Kidney tubule cell (primary cell): ENCODE results near the gene MAPK8IP3.

ENCODE experiments used
- DNase-seq: peaks from one replicate; pipeline ENCODE4 v3.0.0-alpha.2; 2018; ENCODE audit warnings: low spot score

MAPK8IP3 gene

DNA sequence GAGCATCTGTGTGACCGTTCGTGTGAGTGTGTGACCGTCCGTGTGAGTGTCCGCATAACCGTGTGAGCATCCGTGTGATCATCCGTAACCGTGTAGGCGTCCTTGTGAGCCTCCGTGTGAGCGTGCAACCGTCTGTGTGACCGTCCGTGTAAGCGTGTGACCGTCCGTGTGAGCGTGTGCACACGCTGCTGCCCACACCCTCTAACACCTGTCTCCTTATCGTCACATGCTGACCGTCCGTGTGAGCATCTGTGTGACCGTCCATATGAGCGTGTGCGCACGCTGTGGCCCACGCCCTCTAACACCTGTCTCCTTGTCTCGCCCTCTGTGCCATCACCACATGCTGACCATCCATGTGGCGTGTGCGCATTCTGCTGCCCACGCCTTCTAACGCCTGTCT, 34.2 kb downstream of the MAPK8IP3 start:
- DNase-seq = no peak

DNA sequence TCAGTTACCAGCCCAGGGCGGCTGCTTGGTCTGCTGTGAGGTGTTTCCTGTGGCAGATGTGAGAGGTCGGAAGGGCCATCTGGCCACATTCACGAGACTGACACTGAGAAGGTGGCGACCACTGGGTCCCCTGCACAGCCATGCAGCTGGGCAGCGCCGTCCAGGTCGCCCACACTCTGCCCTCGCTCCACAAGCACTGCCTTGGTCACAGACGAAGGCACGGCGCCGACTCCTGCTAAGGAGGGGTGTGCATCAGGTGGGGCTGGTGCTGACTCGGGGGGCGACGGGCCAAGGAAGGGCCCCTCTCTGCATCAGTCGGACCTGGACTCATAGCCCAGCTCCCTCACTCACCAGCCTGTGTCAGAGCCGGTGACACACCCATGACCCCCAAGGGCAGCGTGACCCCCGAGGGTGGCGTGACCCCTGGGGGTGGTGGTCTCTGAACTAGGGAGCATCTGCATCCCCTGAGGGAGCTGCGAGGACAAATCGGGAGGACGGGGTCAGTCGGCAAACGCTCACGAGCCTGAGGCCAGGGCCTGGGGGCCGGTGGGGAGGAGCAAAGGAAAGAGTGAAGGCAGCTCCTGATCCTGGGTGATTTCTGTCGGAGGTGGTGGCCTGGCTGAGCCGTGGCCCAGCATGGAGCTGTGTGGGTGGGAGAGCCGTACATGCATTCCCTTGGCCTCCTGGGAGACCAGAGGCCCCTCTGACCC, 34.9 kb downstream of the MAPK8IP3 start:
- no peak for DNase-seq

DNA sequence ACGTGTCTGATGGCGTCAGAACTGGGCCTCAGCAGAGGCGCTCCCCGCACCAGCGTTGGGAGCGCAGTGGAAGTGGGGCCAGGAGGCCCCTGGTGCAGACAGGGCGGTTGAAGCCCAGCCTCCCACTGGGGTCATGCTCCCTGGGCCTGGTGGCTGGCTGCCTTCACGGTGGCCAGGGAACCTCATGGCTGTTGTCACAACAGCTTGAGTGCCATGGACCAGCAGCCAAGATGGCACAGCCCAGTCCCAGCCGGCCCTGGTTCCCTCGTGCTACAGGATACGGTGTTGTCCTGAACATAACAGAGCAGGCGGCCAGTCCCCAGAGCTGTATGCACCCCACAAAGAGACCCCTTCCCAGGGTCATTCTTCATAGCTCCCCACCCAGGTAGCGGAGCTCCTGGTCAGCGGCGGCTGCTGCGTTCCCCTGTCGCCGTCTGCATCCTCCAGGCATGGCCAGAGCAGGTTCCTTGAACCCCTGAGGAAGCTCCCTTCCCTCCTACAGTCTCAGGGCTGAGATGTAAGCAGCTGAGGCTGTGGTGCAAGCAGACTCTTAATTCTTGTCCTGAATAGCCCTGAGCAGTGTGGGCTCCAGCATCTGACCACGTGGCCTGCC, 35.7 kb downstream of the MAPK8IP3 start:
- DNase-seq = no peak

DNA sequence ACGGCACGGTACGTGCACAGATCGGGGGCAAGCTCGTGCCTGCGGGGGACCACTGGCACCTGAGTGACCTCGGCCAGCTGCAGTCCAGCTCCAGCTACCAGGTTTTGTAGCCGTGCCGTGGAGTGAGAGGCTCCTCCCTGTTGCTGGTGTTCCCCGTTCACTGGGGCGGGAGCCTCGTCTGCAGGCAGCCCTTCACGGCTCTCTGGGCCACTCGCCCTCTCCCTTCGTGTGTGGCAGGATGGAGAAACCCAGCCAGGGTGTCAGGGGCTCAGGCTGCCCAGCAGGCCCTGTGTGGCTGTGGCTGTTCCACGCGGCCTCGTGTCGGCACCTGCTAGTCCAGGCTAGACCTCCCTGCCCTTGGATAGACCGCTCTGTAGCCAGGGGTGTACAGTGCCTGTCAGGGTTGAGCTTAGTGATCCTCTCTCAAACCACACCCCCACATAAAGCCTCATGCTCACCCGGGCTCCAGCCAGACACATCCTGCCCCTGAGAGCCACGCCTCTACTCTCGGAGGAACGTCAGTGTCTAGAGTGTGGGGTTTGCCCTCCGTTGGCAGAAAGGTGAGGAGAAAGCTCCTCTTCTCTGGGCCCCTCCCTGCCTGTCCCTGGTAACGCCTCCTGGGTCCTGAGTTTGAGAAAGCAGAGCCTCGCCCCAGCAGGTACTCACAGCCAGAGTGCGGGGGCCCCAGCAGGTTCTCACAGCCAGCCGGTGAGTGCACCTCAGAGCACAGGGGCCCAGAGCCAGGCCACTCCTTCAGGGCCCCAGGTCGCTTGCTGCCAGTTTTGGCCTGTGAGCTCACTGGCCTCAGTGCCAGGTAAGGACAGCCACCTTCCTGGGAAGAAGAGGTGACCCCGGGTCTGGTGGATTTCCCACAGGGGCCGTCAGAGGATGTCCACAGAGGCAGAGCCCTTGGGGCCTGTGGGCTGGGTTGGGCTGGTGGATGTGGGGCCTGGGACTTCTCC, 37.7 kb downstream of the MAPK8IP3 start:
- DNase-seq = no peak

DNA sequence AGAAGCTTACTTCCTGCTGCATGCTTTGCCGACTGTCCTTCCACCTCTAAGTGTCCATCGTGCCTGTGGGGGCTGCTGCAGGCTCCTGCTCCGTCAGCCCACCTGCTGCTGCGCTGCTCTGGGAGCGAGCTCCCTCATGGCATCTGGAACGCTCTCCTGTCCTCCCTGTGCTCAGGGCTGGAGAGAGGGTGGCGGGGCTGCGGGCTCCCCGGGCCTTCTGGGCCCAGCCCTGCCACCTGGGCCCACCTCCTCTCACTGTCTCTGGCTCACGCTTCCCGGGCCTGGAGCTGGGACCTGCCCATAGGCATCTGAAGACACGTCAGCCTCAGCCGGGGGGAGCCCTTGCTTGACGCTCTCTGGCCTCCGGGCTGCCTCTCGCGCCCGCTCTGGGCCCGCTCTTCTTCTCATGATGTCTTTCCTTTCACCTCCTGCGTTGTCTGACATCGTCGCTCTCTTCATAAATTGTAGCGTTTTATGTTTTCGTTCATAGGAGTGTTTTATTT, 38.4 kb downstream of the MAPK8IP3 start:
- no peak for DNase-seq

DNA sequence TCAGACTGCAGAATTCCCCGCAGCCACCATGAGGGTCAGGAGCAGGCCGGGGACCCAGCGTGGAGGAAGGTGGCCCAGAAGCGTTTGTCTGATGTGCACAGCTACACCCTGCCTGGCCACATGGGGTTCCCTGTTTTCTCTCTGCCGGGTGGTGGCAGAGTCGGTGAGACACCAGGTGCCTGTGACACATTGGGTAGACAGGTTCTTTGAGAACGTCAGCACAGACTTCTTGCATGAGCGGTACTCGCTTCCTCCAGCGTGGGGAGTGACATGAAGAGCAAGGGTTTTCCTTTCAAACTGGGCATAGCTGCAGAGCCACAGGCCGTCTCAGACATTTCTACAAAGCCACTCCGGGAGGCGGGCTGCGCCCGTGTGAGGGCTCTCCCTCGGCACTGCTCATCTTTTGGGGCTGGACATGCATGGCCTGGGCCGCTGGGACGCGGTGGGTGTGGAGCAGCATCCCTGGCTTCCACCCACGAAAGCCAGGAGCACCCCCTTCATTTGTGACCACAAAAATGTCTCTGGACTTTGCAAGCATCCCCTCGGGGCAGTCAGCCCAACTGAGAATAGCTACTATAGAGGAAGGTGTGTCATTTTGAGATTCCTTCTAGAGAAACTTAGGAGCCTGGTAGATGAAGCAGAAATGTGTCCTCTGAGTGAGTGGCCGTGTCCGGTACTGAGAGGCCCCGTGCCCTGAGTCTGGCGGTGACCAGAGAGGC, 39.3 kb downstream of the MAPK8IP3 start:
- DNase-seq = no peak

DNA sequence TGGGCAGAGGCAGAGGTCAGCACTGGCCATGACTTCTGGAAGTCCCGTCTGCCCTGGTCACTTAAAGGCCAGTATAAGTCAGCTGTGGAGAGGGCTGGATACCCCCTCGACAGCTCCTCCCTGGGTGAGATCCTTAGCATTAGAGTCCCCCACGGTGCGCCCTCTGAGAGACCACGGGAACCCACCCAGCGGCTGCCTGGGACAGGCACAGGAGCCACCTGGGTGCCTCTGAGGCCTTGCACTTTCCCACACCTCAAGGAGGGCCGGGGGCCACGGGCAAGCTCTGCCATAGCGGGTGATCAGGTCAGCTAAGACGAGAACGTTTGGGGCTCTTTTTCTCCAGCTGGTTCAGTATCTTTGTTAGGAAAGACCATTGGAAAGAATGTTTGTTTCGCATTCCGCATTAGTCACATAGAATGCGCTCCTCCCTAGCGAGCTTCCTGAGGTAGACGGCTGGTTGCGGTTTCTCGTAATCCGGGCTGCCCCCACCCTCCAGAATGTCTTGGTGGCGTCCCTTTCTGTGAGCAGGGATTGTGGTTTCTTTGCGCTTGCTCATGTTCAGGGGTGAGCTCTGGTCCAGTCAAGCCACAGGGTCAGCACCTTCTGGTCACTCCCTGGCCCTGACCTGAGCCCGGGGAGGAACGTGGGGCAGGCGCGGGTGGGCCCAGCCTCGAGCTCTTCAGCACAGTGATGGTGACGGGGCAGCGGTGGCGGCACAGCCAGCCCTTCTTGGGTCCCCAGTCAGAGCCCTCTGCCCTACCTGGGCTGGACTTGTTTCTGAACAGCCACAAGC, 40.1 kb downstream of the MAPK8IP3 start:
- no peak for DNase-seq

DNA sequence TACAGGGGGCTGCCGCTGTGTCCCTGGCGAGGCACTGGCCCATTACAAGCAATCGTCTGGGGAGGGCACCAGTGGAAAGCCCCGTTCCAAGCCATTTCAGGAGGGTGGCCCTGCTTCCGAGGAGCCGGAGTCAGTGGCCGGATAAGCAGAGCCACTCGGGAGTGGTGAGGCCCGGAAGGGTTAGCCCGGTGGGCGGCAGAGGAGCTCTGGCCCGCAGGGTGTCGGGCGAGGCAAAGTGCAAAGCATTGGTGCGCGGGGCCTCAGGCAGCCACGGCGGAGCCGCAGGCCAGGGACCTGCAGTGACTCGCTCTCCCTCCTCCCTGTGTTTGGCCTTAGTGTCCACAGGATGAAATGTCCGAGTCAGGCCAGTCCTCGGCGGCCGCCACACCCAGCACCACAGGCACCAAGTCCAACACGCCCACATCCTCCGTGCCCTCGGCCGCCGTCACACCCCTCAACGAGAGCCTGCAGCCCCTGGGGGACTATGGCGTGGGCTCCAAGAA, 40.7 kb downstream of the MAPK8IP3 start:
- DNase-seq = no peak

DNA sequence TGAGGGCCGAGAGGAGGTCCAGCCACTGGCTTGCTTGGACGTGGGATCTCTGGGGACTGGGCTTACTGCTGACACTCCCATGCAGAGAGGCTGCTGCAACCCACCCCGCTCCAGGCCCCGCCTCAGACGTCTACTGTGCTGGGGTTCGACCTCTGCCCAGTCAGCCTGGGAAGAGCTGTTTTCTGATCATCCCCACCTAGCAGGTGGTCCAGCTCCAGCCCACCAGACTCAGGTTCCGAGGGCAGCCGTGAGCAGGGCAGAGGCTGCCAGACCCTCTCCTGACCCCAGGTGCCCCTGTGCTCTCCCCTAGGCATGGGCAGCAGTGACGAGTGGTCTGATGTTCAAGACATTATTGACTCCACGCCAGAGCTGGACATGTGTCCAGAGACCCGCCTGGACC, 41.9 kb downstream of the MAPK8IP3 start:
- no peak for DNase-seq

DNA sequence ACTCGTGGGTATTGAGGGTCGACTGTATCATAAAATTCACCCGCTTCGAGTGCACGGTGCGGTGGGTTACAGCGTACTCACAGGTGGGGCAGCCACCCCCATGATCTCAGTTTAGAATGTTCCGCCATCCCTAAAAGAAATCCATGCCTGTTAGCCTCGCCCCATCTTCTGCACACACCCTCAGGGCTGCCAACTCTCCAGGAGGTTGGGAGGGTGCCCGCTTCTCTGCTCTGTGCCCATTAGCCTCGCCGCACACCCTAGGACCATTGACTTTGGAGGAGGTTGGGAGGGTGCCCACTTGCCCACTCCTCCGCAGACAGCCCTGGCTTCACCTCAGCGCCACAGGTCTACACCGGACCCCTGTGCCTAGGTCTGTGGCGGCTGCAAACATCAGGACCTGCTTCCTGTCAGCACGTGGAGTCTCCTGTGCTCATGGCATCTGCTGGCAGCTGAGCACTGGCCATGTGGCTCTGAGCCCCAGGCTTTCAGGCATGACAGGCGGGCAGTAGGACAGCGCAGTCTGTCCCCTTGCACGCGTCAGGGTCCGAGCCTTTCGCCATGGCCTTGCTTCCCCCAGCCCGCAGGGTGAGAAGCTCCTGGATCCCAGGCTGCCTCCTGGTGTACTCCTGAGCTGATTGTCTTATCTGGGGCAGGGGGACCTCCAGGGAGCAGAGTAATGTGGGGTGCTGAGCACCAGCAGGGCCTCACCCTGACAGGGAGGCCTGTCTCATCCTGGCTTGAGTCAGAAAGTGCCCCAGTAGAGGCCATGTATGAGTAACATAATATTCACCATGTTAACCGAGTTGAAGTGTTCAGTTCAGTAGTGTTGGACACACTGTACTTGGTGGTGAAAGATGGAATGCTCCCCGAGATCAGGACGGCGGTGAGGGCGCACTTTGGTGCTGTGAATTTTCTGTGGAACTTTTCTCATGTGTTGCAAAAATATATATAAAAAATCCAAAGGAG, 43.4 kb downstream of the MAPK8IP3 start:
- no peak for DNase-seq

DNA sequence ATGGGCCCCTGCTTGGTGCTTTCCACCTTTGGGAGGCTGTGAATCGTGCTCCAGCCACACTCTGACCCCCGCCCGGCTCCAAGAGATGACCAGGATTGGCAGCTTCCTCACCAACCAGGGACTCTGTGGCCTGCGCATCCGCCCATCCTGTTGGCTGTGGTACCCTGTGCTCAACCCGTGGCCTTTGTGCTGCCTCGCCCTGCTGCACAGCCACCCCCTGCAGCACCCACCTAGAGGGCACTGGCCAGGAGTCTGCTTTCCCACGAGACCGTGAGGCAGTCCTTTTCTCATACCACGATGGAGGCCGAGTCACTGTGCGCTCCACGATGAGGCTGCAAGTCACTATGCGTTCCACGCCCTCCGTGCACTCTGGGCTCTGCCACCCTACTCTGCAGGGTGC, 46.0 kb downstream of the MAPK8IP3 start:
- DNase-seq = no peak

DNA sequence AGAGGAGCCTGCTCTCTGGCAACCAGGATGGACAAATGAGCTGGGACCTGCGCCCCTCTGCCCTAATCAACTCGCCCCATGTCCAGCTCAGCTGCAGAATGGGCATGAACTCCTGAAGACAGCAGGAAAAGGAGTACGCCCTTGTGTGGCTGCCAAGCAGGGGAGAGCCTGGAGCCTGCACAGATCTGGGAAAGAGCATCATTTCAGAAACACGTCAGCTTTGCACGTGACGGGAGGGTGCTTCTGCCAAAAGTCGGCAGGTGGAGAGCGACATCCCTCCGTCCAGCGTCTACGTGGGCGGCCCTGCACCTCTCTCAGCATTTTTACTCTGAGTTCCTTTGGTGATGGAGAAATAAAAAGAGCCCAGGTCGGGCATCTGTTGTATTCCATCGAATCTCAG, 46.9 kb downstream of the MAPK8IP3 start:
- DNase-seq = no peak

DNA sequence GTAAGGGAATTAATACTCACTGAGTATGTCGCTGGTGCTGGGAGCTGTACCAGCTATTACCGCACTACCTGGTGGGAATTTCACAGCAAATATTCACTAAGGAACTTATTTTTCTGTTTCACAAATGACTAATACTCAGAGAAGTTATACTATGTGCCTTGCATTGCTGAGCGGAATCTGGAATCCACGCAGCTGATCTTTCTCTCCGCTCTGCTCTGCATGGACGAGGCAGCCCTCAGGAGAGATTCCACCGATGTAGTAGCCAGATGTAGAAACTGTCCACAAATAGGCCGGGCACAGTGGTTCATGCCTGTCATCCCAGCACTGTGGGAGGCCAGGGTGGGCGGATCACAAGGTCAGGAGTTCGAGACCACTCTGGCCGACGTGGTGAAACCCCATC, 48.2 kb downstream of the MAPK8IP3 start:
- DNase-seq = no peak

DNA sequence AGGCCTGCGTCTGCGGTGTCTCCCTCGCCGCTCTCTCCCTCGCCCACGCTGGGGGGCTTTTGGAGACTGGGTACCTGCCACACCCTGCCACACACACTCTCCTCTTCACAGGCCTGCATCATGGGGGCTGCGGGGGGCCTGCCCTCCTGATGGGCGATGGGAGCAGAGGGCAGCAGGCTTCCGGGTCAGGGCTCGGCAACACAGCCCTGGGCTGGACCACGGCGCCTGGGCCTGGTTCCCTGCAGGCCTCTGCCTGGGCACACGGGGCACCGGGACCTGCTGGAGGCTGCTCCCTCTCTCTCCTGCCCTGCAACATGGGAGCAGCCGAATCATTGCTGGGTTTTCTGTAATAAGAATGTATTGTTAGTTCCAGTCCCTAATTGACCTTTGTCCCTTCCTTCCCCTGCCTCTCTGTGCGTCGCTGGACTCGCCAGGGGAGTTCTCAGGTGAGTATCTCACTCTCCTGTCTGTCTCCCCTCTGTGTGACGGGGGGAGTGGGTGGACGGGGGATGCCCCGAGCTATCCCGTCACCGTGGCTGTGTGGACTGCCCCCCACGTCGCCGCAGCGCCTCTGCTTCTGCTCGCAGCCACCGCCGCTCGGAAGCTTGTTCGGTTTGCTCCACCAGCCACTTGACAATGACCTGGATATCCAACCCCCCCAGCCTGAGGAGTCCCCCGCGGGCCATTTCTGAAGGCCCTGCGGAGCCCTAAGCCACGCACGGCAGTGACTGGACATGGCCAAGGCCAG, 51.9 kb downstream of the MAPK8IP3 start:
- DNase-seq = no peak

DNA sequence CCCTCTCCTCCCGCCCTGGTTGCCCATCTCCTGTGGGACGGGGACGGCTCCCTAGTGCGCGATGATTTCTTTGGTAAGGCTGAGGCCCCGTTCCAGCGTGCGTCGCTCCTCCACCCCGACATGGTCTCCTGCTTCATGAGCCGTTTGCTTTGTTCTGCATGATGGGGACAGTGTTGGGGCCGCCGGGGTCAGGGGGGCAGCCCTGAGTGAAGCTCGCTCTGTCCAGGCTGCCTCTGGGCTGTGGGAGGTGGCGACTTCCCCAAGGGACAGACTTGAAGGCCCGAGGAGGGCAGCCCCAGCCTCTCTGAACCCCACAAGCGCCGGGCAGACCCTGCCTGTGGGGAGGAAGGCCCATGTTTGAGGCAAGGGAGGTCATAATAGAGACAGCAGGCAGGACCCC, 52.9 kb downstream of the MAPK8IP3 start:
- no peak for DNase-seq

DNA sequence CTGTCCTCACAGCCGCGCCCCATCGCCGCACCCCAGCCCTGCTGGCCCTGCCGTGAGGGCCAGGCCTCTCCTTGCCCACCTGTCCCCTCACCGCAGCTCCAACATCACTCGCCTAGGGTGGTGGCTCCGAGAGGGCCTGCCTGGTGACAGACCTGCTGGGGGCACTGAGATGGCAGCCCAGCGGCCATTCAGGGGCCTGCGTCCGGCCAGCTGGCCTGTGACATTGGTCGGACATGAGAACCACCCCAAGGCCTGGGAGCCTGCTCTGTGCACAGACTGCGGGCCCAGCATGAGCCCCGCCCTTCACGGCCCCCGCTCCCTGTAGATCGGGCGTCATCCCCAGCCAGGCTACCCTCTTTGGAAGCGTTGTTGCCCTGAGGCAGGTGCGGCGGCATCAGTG, 53.5 kb downstream of the MAPK8IP3 start:
- no peak for DNase-seq

DNA sequence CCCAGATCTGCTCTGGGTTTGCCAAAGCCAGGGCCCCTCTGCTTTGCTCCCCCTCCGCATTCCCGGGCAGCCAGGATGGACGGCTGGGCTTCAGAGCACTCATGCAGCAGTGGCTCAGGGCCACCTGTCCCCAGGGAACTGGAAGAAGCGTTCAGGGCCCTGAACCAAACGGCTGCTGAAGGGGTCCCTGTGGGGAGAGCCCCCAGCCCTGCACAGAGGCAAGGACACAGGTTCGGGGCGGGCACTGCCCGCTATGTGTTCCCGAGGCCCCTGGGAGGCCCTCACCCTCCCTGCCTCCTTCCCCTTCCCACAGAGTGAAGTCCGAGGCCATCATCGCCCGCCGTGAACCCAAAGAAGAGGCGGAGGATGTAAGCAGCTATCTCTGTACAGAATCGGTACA, 54.9 kb downstream of the MAPK8IP3 start:
- DNase-seq = no peak

DNA sequence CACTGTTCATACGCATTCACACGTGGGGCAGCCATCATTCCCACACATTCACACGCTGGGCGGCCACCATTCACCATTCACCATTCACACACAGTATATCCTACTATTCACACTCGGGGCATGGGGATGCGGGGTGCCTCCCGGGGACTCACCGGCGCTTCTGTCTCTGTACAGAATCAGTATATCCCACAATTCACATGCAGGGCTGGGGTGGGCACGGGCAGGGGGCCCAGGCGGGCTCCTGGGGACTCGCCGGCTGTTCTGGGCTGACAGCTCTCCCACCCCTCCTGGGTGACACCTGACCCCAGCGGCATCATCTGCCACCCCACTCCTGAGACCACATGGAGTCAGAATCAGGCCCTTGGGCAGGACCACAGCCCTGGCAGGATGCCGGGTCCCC, 55.8 kb downstream of the MAPK8IP3 start:
- DNase-seq = no peak
